WTC11 (cell line): ENCODE data around the gene C19orf85. TPM values are rescaled to one million over a fixed set of nuclear protein-coding genes. Genes with fewer than 3 reads are reported as not detected.

Experiments used
- ATAC-seq: fragments of 200-7000 bp; cut with Tn5 transposase; 2 replicates; pipeline ENCODE4 v1.10.0; 2021; ENCODE audit warnings: mild to moderate bottlenecking, moderate library complexity
- CTCF ChIA-PET: fragments of 300-600 bp; sonication (Branson Sonifier 250); formaldehyde crosslinking; loops from one replicate; lab custom pipeline; 2021; ENCODE audit warnings: antibody characterized with exemption; lab: Charles Lee
- POLR2A ChIA-PET: fragments of 350-600 bp; sonication (Branson Sonifier 250); formaldehyde crosslinking; loops from one replicate; lab custom pipeline; 2021; ENCODE audit warnings: antibody characterized with exemption; lab: Charles Lee
- DNase-seq: peaks from one replicate; pipeline ENCODE4 v3.0.0; 2021; ENCODE audit warnings: low spot score
- H3K27ac Mint-ChIP-seq: 2 replicates; pipeline ENCODE4 v1.8.0; 2021; ENCODE audit warnings: mixed read lengths
- H3K27me3 Mint-ChIP-seq: 2 replicates; pipeline ENCODE4 v1.8.0; 2021; ENCODE audit warnings: low read depth, mild to moderate bottlenecking, moderate library complexity, mixed read lengths
- H3K36me3 Mint-ChIP-seq: 2 replicates; pipeline ENCODE4 v1.8.0; 2021; ENCODE audit warnings: mixed read lengths
- H3K4me1 Mint-ChIP-seq: 2 replicates; pipeline ENCODE4 v1.8.0; 2022; ENCODE audit warnings: mixed read lengths
- H3K4me3 Mint-ChIP-seq: 2 replicates; pipeline ENCODE4 v1.8.0; 2021; ENCODE audit warnings: mild to moderate bottlenecking, moderate library complexity, mixed read lengths
- H3K9me3 Mint-ChIP-seq: 2 replicates; pipeline ENCODE4 v1.8.0; 2021; ENCODE audit warnings: mixed read lengths
- AFF4 ChIP-seq: sonication (generic); formaldehyde crosslinking; IDR thresholded peaks from 2 replicates; pipeline ENCODE4 v1.8.1; 2023; ENCODE audit warnings: mild to moderate bottlenecking, missing genetic modification reagents, borderline replicate concordance
- ATF1 ChIP-seq: sonication (generic); formaldehyde crosslinking; IDR thresholded peaks from 2 replicates; pipeline ENCODE4 v1.8.1; 2023; ENCODE audit warnings: mild to moderate bottlenecking, moderate library complexity, missing genetic modification reagents
- ATF2 ChIP-seq: sonication (generic); formaldehyde crosslinking; IDR thresholded peaks from 2 replicates; pipeline ENCODE4 v1.8.1; 2022; ENCODE audit warnings: low read depth, missing genetic modification reagents, borderline replicate concordance
- CREM ChIP-seq: sonication (generic); formaldehyde crosslinking; IDR thresholded peaks from 2 replicates; pipeline ENCODE4 v1.8.1; 2022; ENCODE audit warnings: mild to moderate bottlenecking, missing genetic modification reagents, moderate library complexity
- E2F5 ChIP-seq: sonication (generic); formaldehyde crosslinking; IDR thresholded peaks from 2 replicates; pipeline ENCODE4 v1.8.1; 2022; ENCODE audit warnings: mild to moderate bottlenecking, moderate library complexity, missing genetic modification reagents
- EMX1 ChIP-seq: fragments of 250-450 bp; sonication (Bioruptor Pico); IDR thresholded peaks from 2 replicates; pipeline ENCODE4 v1.8.0; 2021; ENCODE audit warnings: mild to moderate bottlenecking
- ERG ChIP-seq: fragments of 250-450 bp; sonication (Bioruptor Pico); IDR thresholded peaks from 2 replicates; pipeline ENCODE4 v1.8.0; 2021; ENCODE audit warnings: mild to moderate bottlenecking
- FOXJ3 ChIP-seq: sonication (generic); formaldehyde crosslinking; IDR thresholded peaks from 2 replicates; pipeline ENCODE4 v1.9.0; 2021; ENCODE audit warnings: missing genetic modification reagents, mild to moderate bottlenecking, borderline replicate concordance
- FOXP4 ChIP-seq: sonication (generic); formaldehyde crosslinking; IDR thresholded peaks from 2 replicates; pipeline ENCODE4 v1.8.0; 2022; ENCODE audit warnings: mild to moderate bottlenecking, missing genetic modification reagents
- GRHL2 ChIP-seq: fragments of 250-450 bp; sonication (Bioruptor Pico); IDR thresholded peaks from 2 replicates; pipeline ENCODE4 v1.8.0; 2022; ENCODE audit warnings: mild to moderate bottlenecking, moderate library complexity; ENCODE audit not compliant: insufficient replicate concordance, severe bottlenecking
- JUN ChIP-seq: sonication (generic); formaldehyde crosslinking; IDR thresholded peaks from 2 replicates; pipeline ENCODE4 v1.8.0; 2023; ENCODE audit warnings: mild to moderate bottlenecking, missing genetic modification reagents
- MLX ChIP-seq: sonication (generic); formaldehyde crosslinking; IDR thresholded peaks from 2 replicates; pipeline ENCODE4 v1.8.1; 2023; ENCODE audit warnings: mild to moderate bottlenecking, missing genetic modification reagents, moderate library complexity
- NR3C1 ChIP-seq: sonication (generic); formaldehyde crosslinking; conservative IDR thresholded peaks from 2 replicates; pipeline ENCODE4 v1.8.1; 2023; ENCODE audit warnings: low read depth, mild to moderate bottlenecking, missing genetic modification reagents
- OVOL2 ChIP-seq: fragments of 250-450 bp; sonication (Bioruptor Pico); IDR thresholded peaks from 2 replicates; pipeline ENCODE4 v1.9.0; 2021; ENCODE audit warnings: mild to moderate bottlenecking, borderline replicate concordance
- SP1 ChIP-seq: sonication (generic); formaldehyde crosslinking; conservative IDR thresholded peaks from 2 replicates; pipeline ENCODE4 v1.8.1; 2022; ENCODE audit warnings: missing genetic modification reagents
- STAT6 ChIP-seq: sonication (generic); formaldehyde crosslinking; conservative IDR thresholded peaks from 2 replicates; pipeline ENCODE4 v1.8.1; 2023; ENCODE audit warnings: mild to moderate bottlenecking, low read depth, missing genetic modification reagents, moderate library complexity
- ZNF396 ChIP-seq: fragments of 250-450 bp; sonication (Bioruptor Pico); IDR thresholded peaks from 2 replicates; pipeline ENCODE4 v1.8.0; 2021; ENCODE audit warnings: mild to moderate bottlenecking, moderate library complexity, borderline replicate concordance
- ZSCAN18 ChIP-seq: fragments of 250-450 bp; sonication (Bioruptor Pico); IDR thresholded peaks from 2 replicates; pipeline ENCODE4 v2.1.2; 2022; ENCODE audit warnings: mild to moderate bottlenecking, moderate library complexity
- total RNA-seq: library from RNA; stranded (reverse); gene quantifications from 3 replicates; pipeline ENCODE4 v1.2.3, GENCODE V29; 2021

The C19orf85 gene
- total RNA-seq, 1 experiment from 2014 or later, result 2.2 TPM

- Mint-ChIP-seq H3K9me3 (no peaks in the 10 kb centered on the region), H3K4me1 (peaks cover 2% of the 10 kb centered on the region), H3K36me3 (no peaks in the 10 kb centered on the region), H3K4me3 (no peak overlapping the region), H3K27ac (no peak overlapping the region), H3K27me3 (peaks cover 76% of the 10 kb centered on the region)
- DNase-seq (peak; percentile 22), ATAC-seq (peak; percentile 55)
- ChIA-PET CTCF (interaction anchor here (0.9 to 3.2 kb wide), 7 partner anchors 8 to 331 kb away, joined by 3 to 16 read pairs (median 5); partner anchors contain the start of gene ISOC2), POLR2A (interaction anchor here (0.5 to 0.6 kb wide), 2 partner anchors 11 to 27 kb away, joined by 3 to 5 read pairs; no protein-coding TSS in a partner anchor)
- TF ChIP-seq MLX (CRISPR knock-in tag) (no peak), ATF2 (CRISPR knock-in tag) (no peak), NR3C1 (CRISPR knock-in tag) (no peak), FOXP4 (no peak), SP1 (no peak), JUN (CRISPR knock-in tag) (no peak), AFF4 (CRISPR knock-in tag) (no peak), ZNF396 (CRISPR knock-in tag) (no peak), E2F5 (CRISPR knock-in tag) (no peak), ERG (CRISPR knock-in tag) (no peak), ATF1 (no peak), EMX1 (CRISPR knock-in tag) (no peak)
Measured at GRCh38 chr19:55419624-55420236, 44.8 kb downstream of the C19orf85 start.

- Mint-ChIP-seq H3K4me1 (peaks cover 2% of the 10 kb centered on the region), H3K27me3 (peaks cover 80% of the 10 kb centered on the region), H3K4me3 (no peak overlapping the region), H3K36me3 (no peaks in the 10 kb centered on the region), H3K9me3 (no peaks in the 10 kb centered on the region), H3K27ac (no peak overlapping the region)
- ChIA-PET POLR2A (interaction anchor here (0.7 kb wide), 1 partner anchor 203 kb away, joined by 4 read pairs; no protein-coding TSS in a partner anchor), CTCF (interaction anchor here (0.6 to 3.2 kb wide), 20 partner anchors 9 to 330 kb away, joined by 3 to 16 read pairs (median 8); partner anchors contain the start of genes ISOC2, KMT5C, PPP6R1 and TMEM238)
- no peak for DNase-seq
- no peak for ATAC-seq
- TF ChIP-seq OVOL2 (CRISPR knock-in tag), result no peak
- no peak for TF ChIP-seq ZSCAN18 (CRISPR knock-in tag)
- TF ChIP-seq STAT6 (CRISPR knock-in tag), result no peak
- TF ChIP-seq CREM, result no peak
- TF ChIP-seq FOXJ3 (CRISPR knock-in tag), result no peak
- TF ChIP-seq GRHL2 (CRISPR knock-in tag), result no peak
Measured at GRCh38 chr19:55419103-55419502, 45.4 kb downstream of the C19orf85 start.
